WERI-Rb-1 (cell line): Measurements from ENCODE around the gene TTLL3.
"Not testable (repeated sequence)": the region's sequence is repeated elsewhere in the genome, so short reads cannot be mapped to it uniquely, and the experiment has no call there.

Source experiments
- DNase-seq: peaks from one replicate; pipeline ENCODE4 v3.0.0-alpha.2; 2020
- H3K27ac ChIP-seq: fragments of 250-450 bp; sonication (Bioruptor Pico); 2 replicates; pipeline ENCODE4 v1.5.1; 2020; ENCODE audit warnings: mild to moderate bottlenecking, moderate library complexity
- H3K27me3 ChIP-seq: fragments of 250-450 bp; sonication (Bioruptor Pico); 2 replicates; pipeline ENCODE4 v1.5.1; 2021; ENCODE audit warnings: mild to moderate bottlenecking, low read depth, moderate library complexity; ENCODE audit not compliant: insufficient read depth, severe bottlenecking
- H3K36me3 ChIP-seq: fragments of 250-450 bp; sonication (Bioruptor Pico); 2 replicates; pipeline ENCODE4 v1.5.1; 2020; ENCODE audit warnings: mild to moderate bottlenecking, moderate library complexity
- H3K4me3 ChIP-seq: 2 replicates; pipeline ENCODE4 v1.5.1; 2011; ENCODE audit warnings: low read depth, mild to moderate bottlenecking, control low read depth, low read length
- H3K9me3 ChIP-seq: fragments of 250-450 bp; sonication (Bioruptor Pico); 2 replicates; pipeline ENCODE4 v1.5.1; 2021; ENCODE audit warnings: mild to moderate bottlenecking, moderate library complexity; ENCODE audit not compliant: severe bottlenecking
- CTCF ChIP-seq: IDR thresholded peaks from 2 replicates; pipeline ENCODE4 v1.5.1; 2011; ENCODE audit warnings: low read depth, mild to moderate bottlenecking, control low read depth, inconsistent platforms, low read length

TTLL3 gene

GRCh38 chr3:9767418-9767817 is 42.6 kb upstream of the TTLL3 start:
- Histone ChIP-seq H3K4me3 (no peak overlapping the region), H3K27ac (no peak overlapping the region), H3K27me3 (no peaks in the 10 kb centered on the region), H3K9me3 (no peaks in the 10 kb centered on the region), H3K36me3 (peaks cover 12% of the 10 kb centered on the region)
- no peak for DNase-seq
- TF ChIP-seq CTCF, result no peak

GRCh38 chr3:9768141-9768775 is 41.8 kb upstream of the TTLL3 start:
- Histone ChIP-seq H3K27ac (no peak overlapping the region), H3K4me3 (no peak overlapping the region), H3K27me3 (no peaks in the 10 kb centered on the region), H3K36me3 (peaks cover 9% of the 10 kb centered on the region), H3K9me3 (no peaks in the 10 kb centered on the region)
- DNase-seq, result no peak
- TF ChIP-seq CTCF, result no peak

GRCh38 chr3:9769012-9769411 is 41.0 kb upstream of the TTLL3 start:
- Histone ChIP-seq H3K9me3 (no peaks in the 10 kb centered on the region), H3K27ac (no peak overlapping the region), H3K4me3 (peak overlapping the region; percentile 56), H3K36me3 (peaks cover 9% of the 10 kb centered on the region), H3K27me3 (no peaks in the 10 kb centered on the region)
- TF ChIP-seq CTCF, result no peak
- DNase-seq, result no peak

DNA sequence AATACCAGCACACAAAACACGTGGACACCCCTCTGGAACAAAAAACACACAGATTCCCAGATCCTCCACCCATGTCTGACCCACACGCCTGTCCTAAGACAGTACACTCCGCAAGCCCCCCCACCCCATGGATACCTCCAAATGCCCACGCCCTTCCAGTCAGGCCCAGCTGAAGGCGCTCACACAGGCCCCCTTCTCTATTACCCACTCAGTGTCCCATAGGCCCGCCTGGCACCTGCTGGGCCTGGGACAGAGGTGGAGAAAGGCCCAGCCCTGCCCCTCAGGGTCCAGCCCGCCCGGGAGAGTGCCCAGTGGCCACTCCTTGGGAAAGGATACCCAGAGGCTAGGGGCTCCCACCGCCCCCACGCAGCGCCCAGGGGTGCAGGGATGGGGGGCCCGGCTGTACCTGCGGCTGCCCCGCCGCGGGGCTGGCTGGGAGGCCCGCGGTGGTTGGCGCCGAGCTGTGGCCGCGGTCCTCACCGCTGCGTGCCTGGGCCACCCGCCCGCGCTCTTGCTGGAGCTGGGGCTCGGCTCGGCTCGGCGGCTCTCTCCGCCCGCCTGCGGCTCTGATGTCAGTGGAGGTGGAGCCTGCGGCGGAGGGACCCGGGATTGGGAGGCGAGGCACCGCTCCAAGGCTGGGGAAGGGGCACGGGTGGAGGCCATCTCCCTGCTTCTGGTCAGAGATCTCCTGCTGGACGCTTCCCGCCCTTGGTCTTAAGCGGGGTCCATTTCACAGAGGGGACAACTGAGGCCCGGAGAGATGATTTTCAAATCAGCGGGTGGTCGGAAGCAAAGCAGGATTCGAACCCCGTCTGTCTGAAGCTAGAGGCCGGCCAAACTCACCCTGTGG is 40.4 kb upstream of the TTLL3 start, which contains the start of gene CAMK1:
Gene CAMK1, minus strand, starts transcription at position 522 of the 850 bp plus-strand sequence. CDS start 2,198 bp downstream, outside the sequence.
- Histone ChIP-seq H3K27me3 (no peaks in the 10 kb centered on the region), H3K27ac (peak within 1 kb of the TSS; percentile 63), H3K9me3 (no peaks in the 10 kb centered on the region), H3K36me3 (peaks cover 9% of the 10 kb centered on the region), H3K4me3 (peak within 1 kb of the TSS; percentile 56)
- peak; percentile 79 for DNase-seq
- no peak for TF ChIP-seq CTCF

DNA sequence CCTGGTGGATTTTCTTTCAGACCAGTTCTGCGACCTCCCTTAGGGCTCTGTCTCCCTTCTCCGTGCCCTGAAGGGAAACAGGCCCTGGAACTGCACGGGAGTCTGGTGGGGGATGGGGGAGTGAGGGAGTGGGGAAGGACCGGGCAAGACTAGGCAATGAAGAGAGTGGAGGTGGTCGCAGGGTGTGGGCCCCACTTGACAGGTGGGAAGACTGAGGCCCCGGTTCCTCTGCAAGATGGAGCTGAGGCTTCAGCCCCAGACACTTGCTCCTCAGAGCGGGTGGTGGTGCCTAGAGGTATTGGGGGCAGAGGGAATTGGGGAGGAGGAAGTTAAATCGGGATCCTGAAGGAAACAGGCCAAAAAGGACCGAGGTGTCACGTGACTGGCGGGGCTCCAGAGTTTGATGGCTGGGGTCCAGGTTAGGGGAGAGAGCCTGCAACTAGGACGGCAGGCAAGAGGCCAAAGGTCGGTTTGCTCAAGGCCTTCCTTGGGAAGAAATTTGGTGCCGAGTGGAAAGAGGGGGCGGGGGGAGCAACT is 39.7 kb upstream of the TTLL3 start:
- peaks cover 6% of the 10 kb centered on the region for H3K36me3 ChIP-seq
- H3K4me3 ChIP-seq, result peak overlapping the region; percentile 56
- H3K27ac ChIP-seq, result no peak overlapping the region

DNA sequence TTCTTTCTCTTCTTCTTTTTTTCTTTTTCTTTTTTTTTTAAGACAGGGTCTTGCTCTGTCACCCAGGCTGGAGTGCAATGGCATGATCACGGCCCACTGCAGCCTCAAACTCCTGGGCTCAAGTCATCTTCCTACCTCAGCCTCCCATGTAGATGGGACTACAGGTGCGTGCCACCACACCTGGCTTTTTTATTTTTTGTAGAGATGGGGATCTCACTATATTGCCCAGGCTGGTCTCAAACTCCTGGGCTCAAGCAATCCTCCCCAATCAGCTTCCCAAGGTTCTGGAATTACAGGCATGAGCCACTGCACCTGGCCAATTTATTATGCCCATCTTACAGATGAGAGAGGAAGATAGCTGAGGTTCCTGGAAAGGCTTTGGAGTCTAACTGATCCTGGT is 39.1 kb upstream of the TTLL3 start:
- DNase-seq, H3K27me3 ChIP-seq, H3K4me3 ChIP-seq, H3K27ac ChIP-seq, H3K36me3 ChIP-seq, H3K9me3 ChIP-seq: not testable (repeated sequence)

More for the DNA sequence above, 39.7 kb upstream of the TTLL3 start:
- Histone ChIP-seq H3K27me3 (no peaks in the 10 kb centered on the region), H3K9me3 (no peaks in the 10 kb centered on the region)
- no peak for TF ChIP-seq CTCF
- no peak for DNase-seq
